Activated CD4-positive, CD25-positive, alpha-beta regulatory T cell treated with anti-CD3 and anti-CD28 coated beads, Interleukin-2, amount 50 U/mL, for 16 hours (primary cell): ENCODE measurements around the gene ASAP2.
"Not testable (repeated sequence)": the region's sequence is repeated elsewhere in the genome, so short reads cannot be mapped to it uniquely, and the experiment has no call there.

Experiments
- DNase-seq: peaks from one replicate; pipeline ENCODE4 v3.0.0-alpha.2; 2020; ENCODE audit warnings: low read depth, low spot score

ASAP2 gene

DNA sequence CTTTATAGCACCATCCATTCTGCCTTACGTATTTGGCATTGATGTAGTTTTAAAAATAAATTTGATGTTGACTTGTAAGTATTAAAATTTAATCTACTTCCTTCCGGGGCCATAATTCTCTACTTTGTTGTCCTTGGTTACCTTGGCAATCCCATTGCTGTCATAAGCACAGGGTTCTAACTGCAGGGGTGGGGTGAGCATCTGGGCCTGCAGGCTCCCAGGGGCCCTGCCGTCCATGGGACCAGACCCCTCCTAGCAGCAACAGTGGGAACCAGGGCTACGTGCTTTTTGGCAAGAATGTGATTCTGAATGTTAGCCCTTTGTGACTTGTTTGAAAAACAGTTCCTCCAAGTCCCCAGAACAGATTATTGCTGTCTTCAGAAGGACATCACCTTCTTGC lies 4.9 kb downstream of the ASAP2 start:
- DNase-seq, result no peak

GRCh38 chr2:9212010-9212635 lies 5.5 kb downstream of the ASAP2 start:
- no peak for DNase-seq

GRCh38 chr2:9212661-9213411 lies 6.2 kb downstream of the ASAP2 start:
- no peak for DNase-seq

GRCh38 chr2:9213477-9214051 lies 7.0 kb downstream of the ASAP2 start:
- DNase-seq, result no peak

- DNase-seq, result no peak
Observed at GRCh38 chr2:9214873-9215272, 8.3 kb downstream of the ASAP2 start.

DNA sequence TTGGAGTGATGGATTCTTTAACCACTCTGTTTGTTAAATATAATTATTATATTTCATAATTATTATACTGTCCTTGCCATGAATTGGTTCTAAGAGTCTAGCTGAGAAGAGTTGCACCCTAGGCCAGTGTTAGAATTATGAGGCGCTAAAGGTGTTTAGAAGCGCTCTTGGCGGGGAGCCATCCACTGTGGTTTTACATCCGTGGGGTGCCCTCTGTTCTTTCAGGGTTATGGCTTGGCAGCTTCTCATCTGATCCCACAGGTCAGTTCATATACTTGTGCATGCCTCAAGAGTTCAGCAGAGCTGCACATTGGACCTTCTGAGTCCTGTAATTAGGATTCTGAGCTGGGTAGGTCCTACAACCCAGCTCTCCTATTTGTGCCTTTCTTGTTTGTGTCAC lies 9.1 kb downstream of the ASAP2 start:
- DNase-seq, result no peak

DNA sequence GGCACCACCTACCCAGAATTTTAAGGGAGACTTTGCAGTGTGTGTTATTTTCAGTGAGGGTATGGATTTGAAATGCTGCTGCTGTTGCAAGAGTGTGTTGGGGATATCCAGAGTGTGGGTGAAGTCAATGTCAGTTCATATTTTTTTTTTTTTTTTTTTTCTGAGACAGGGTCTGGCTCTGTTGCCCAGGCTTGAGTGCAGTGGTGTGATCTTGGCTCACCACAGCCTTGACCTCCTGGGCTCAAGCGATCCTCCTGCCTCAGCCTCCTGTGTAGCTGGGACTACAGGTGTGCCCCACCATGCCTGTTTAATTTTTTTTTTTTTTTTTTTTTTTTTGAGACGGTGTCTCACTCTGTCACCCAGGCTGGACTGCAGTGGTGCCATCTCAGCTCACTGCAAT lies 9.5 kb downstream of the ASAP2 start:
- DNase-seq, result not testable (repeated sequence)

GRCh38 chr2:9217838-9218770 lies 11.5 kb downstream of the ASAP2 start:
- no peak for DNase-seq

DNA sequence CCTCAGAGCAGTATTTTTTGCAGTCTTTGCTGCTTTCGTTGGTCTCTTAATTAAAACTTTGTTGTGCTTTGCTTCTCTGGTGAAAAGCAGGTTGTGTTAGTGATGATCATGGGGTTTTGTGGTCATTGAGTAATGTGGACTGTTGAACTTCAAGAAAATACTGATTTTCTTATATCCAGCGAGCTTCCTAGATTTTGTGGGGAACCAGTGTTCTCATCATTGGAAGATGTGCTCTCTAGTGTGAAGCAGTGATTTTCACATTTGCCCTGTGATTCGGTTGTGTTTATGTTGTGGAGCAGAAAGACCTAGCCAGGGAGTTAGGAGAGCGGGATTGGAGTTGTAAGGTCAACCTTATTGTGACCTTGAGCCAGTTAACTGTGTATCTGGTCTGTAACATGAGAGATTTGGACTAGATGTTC lies 12.4 kb downstream of the ASAP2 start:
- no peak for DNase-seq

- no peak for DNase-seq
Observed at GRCh38 chr2:9220201-9220600, 13.6 kb downstream of the ASAP2 start.

GRCh38 chr2:9221223-9221622 lies 14.6 kb downstream of the ASAP2 start:
- DNase-seq, result no peak

- DNase-seq, result no peak
Observed at GRCh38 chr2:9222239-9222892, 15.8 kb downstream of the ASAP2 start.

DNA sequence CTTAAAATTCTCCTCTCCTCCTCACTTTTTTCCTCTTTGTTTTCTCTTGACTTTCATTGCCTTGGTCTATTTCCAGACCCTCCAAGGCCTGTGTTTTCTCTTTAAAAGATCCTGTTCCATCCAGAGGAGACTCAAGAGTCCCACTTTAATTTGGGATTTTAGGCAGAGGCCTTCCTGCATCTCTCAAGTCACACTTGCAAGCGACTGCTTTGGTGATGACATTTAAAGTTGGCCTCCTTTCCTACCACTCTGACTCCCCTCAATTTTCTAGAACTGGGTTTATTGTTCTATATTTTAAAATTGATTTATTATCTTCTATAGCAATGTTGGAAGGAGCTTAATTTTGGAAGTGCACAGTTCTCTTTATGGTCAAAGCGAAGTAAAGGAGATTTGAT lies 16.3 kb downstream of the ASAP2 start:
- no peak for DNase-seq

GRCh38 chr2:9225806-9226205 lies 19.2 kb downstream of the ASAP2 start:
- DNase-seq, result no peak

DNA sequence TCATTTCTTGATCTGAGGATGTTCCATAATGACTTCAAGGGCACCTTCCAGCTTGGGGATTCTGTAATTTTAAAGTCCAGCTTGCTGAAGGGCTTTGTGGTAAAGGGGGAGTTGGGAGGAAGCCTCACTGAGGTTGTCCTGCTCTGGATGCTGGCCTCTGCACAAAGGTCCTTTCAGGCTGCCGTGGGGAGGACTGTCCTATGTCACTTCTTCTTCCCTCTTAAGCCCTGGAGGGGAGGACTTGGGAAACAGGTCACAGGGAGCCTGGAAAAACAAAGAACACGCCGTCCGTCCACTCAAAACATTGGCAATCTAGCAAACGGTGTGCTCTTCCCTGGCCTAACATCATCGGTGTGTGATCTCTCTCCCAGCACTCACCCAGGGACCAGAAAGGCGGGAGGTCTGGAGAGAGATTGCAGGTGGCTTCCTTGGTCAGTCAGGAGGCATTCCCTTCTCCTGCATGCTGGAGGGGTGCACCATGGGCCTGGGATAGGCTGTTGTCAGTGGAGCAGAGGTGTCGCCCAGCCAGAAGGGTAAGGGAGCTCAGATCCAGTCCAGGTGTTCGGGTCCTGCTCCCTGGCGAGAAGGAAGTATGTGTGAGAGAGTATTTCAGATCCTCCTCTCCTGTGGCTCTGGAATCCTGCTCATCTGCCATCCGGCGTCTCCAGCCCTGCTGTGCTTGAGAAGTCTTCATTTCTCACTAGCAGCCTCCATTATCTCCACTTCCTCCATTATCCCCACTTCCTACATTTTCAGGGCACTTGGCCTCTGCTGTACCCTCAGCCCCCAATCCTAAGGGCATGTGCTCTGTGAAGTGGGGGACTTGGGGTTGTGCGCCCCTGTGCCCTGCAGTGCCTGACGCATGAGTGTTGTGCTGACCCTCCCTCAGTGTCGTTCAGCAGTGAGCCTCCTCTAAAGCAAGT lies 20.1 kb downstream of the ASAP2 start:
- no peak for DNase-seq

GRCh38 chr2:9228088-9228751 lies 21.6 kb downstream of the ASAP2 start:
- DNase-seq, result no peak

DNA sequence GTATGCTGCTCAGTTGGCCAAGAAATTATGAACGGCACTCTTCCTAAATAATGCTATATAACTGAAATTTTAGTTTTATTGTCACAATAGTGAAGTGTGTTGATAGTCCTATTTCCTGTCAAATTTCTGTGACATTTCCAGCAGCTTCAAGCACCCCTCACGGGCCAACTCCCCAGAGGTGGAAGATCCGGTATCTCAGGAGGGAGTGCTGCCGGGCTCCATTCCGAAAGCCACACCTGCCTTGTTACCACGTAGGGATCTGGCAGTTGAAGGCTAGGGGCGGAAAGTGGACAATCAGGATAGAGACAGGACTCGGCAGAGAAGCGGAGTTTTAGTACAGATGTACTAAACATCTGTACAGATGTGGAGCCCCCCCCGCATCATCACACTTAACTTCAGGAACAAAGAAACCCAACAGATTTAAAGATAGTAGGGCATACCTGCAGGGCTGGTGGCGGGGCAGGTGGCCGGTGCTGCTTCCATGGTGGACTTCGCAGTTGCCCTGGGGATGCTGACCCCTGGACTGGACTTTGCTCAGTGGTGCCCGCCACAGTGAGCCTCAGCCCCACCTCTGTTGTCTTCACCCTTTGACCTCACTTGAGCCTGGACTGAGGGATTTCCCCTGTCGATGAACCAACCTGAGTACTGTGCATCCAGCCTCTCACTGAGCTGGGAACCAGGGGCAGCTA lies 22.3 kb downstream of the ASAP2 start:
- DNase-seq, result no peak

GRCh38 chr2:9229470-9229820 lies 22.8 kb downstream of the ASAP2 start:
- DNase-seq, result no peak

DNA sequence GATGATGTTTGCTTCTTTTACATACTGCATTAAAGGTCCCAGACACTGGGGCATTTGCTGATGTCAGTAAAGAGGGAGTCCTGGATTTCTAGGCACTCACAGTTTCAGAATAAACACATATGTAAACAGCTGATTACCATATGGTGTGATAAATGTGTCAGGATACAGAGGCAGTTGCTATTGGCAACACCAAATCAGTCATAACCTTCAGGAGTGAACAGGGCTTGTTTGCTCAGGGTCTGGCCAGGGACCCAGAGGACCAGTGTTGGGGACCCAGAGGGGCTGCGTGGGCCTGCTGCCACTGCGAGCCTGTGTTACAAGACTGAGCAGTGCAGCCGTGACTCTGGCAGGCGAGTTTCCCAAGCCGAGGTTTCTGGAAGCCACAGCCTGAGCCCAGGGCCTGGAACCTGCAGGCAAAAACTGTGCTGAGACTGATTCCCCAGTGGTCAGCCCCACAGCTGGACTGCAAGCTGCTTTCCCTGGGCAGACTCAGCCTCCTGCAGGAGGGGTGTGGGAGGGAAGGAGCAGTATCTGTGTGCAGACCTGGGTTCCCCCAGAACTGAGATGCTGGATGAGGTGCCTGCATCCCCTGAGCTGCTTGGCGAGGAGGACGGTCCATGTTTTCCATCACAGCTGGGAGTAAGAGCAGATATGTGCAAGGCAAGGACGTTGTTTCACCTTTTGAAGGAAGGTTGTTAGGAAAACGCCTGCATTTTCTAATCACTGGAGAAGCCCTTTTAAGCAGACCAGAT lies 23.6 kb downstream of the ASAP2 start:
- DNase-seq, result no peak
